Measurements from ENCODE around the gene GFER. TPM values are rescaled to one million over a fixed set of nuclear protein-coding genes. Genes with fewer than 3 reads are reported as not detected.

The GFER gene
- total RNA-seq, 1 experiment from 2014 or later: 58.5 TPM

- TF ChIP-seq FOXP1 (CRISPR knock-in tag; IDR thresholded peaks at IDR 0.05; ENCODE audit: borderline replicate concordance): peak; percentile 39; the same call in 1 of the 2 replicates
- TF ChIP-seq, protein P1, sequence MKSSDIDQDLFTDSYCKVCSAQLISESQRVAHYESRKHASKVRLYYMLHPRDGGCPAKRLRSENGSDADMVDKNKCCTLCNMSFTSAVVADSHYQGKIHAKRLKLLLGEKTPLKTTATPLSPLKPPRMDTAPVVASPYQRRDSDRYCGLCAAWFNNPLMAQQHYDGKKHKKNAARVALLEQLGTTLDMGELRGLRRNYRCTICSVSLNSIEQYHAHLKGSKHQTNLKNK (CRISPR knock-in tag; IDR thresholded peaks at IDR 0.05): no peak
- 0 out of 2 replicates have a peak, but pooled peaks have one; percentile 30 for TF ChIP-seq SMAD3 (CRISPR knock-in tag; IDR thresholded peaks at IDR 0.05; ENCODE audit: borderline replicate concordance)
- TF ChIP-seq, protein P2, sequence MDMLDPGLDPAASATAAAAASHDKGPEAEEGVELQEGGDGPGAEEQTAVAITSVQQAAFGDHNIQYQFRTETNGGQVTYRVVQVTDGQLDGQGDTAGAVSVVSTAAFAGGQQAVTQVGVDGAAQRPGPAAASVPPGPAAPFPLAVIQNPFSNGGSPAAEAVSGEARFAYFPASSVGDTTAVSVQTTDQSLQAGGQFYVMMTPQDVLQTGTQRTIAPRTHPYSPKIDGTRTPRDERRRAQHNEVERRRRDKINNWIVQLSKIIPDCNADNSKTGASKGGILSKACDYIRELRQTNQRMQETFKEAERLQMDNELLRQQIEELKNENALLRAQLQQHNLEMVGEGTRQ (CRISPR knock-in tag; IDR thresholded peaks at IDR 0.05): no peak
- TF ChIP-seq, protein P3, sequence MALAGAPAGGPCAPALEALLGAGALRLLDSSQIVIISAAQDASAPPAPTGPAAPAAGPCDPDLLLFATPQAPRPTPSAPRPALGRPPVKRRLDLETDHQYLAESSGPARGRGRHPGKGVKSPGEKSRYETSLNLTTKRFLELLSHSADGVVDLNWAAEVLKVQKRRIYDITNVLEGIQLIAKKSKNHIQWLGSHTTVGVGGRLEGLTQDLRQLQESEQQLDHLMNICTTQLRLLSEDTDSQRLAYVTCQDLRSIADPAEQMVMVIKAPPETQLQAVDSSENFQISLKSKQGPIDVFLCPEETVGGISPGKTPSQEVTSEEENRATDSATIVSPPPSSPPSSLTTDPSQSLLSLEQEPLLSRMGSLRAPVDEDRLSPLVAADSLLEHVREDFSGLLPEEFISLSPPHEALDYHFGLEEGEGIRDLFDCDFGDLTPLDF (CRISPR knock-in tag; IDR thresholded peaks at IDR 0.05): no peak
- TF ChIP-seq, protein P4, sequence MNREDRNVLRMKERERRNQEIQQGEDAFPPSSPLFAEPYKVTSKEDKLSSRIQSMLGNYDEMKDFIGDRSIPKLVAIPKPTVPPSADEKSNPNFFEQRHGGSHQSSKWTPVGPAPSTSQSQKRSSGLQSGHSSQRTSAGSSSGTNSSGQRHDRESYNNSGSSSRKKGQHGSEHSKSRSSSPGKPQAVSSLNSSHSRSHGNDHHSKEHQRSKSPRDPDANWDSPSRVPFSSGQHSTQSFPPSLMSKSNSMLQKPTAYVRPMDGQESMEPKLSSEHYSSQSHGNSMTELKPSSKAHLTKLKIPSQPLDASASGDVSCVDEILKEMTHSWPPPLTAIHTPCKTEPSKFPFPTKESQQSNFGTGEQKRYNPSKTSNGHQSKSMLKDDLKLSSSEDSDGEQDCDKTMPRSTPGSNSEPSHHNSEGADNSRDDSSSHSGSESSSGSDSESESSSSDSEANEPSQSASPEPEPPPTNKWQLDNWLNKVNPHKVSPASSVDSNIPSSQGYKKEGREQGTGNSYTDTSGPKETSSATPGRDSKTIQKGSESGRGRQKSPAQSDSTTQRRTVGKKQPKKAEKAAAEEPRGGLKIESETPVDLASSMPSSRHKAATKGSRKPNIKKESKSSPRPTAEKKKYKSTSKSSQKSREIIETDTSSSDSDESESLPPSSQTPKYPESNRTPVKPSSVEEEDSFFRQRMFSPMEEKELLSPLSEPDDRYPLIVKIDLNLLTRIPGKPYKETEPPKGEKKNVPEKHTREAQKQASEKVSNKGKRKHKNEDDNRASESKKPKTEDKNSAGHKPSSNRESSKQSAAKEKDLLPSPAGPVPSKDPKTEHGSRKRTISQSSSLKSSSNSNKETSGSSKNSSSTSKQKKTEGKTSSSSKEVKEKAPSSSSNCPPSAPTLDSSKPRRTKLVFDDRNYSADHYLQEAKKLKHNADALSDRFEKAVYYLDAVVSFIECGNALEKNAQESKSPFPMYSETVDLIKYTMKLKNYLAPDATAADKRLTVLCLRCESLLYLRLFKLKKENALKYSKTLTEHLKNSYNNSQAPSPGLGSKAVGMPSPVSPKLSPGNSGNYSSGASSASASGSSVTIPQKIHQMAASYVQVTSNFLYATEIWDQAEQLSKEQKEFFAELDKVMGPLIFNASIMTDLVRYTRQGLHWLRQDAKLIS (CRISPR knock-in tag; IDR thresholded peaks at IDR 0.05; ENCODE audit: borderline replicate concordance): no peak
- TF ChIP-seq, protein P5, sequence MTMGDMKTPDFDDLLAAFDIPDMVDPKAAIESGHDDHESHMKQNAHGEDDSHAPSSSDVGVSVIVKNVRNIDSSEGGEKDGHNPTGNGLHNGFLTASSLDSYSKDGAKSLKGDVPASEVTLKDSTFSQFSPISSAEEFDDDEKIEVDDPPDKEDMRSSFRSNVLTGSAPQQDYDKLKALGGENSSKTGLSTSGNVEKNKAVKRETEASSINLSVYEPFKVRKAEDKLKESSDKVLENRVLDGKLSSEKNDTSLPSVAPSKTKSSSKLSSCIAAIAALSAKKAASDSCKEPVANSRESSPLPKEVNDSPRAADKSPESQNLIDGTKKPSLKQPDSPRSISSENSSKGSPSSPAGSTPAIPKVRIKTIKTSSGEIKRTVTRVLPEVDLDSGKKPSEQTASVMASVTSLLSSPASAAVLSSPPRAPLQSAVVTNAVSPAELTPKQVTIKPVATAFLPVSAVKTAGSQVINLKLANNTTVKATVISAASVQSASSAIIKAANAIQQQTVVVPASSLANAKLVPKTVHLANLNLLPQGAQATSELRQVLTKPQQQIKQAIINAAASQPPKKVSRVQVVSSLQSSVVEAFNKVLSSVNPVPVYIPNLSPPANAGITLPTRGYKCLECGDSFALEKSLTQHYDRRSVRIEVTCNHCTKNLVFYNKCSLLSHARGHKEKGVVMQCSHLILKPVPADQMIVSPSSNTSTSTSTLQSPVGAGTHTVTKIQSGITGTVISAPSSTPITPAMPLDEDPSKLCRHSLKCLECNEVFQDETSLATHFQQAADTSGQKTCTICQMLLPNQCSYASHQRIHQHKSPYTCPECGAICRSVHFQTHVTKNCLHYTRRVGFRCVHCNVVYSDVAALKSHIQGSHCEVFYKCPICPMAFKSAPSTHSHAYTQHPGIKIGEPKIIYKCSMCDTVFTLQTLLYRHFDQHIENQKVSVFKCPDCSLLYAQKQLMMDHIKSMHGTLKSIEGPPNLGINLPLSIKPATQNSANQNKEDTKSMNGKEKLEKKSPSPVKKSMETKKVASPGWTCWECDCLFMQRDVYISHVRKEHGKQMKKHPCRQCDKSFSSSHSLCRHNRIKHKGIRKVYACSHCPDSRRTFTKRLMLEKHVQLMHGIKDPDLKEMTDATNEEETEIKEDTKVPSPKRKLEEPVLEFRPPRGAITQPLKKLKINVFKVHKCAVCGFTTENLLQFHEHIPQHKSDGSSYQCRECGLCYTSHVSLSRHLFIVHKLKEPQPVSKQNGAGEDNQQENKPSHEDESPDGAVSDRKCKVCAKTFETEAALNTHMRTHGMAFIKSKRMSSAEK (CRISPR knock-in tag; IDR thresholded peaks at IDR 0.05; ENCODE audit: borderline replicate concordance): no peak
- TF ChIP-seq MYBL2 (CRISPR knock-in tag; IDR thresholded peaks at IDR 0.05): no peak
- TF ChIP-seq GRHL2 (CRISPR knock-in tag; IDR thresholded peaks at IDR 0.05; ENCODE audit: insufficient replicate concordance, severe bottlenecking): no peak
- TF ChIP-seq ZNF396 (CRISPR knock-in tag; IDR thresholded peaks at IDR 0.05; ENCODE audit: borderline replicate concordance): no peak
- TF ChIP-seq, protein P6, sequence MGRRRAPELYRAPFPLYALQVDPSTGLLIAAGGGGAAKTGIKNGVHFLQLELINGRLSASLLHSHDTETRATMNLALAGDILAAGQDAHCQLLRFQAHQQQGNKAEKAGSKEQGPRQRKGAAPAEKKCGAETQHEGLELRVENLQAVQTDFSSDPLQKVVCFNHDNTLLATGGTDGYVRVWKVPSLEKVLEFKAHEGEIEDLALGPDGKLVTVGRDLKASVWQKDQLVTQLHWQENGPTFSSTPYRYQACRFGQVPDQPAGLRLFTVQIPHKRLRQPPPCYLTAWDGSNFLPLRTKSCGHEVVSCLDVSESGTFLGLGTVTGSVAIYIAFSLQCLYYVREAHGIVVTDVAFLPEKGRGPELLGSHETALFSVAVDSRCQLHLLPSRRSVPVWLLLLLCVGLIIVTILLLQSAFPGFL (CRISPR knock-in tag; IDR thresholded peaks at IDR 0.05; ENCODE audit: borderline replicate concordance): no peak
- no peak for TF ChIP-seq TEAD4 (CRISPR knock-in tag; IDR thresholded peaks at IDR 0.05)
- TF ChIP-seq, protein P7, sequence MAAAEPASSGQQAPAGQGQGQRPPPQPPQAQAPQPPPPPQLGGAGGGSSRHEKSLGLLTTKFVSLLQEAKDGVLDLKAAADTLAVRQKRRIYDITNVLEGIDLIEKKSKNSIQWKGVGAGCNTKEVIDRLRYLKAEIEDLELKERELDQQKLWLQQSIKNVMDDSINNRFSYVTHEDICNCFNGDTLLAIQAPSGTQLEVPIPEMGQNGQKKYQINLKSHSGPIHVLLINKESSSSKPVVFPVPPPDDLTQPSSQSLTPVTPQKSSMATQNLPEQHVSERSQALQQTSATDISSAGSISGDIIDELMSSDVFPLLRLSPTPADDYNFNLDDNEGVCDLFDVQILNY (CRISPR knock-in tag; IDR thresholded peaks at IDR 0.05): no peak
- no peak for TF ChIP-seq NFE2L1 (CRISPR knock-in tag; IDR thresholded peaks at IDR 0.05)
- no peak for TF ChIP-seq ZBTB21 (CRISPR knock-in tag; IDR thresholded peaks at IDR 0.05; ENCODE audit: borderline replicate concordance)
- TF ChIP-seq GTF2I (CRISPR knock-in tag; conservative IDR thresholded peaks at IDR 0.05): no peak
- no peak for TF ChIP-seq ZNF121 (CRISPR knock-in tag; IDR thresholded peaks at IDR 0.05)
- TF ChIP-seq NFATC4 (CRISPR knock-in tag; IDR thresholded peaks at IDR 0.05): no peak
- no peak for TF ChIP-seq ZNF671 (CRISPR knock-in tag; IDR thresholded peaks at IDR 0.05)
- no peak for TF ChIP-seq ZNF281 (CRISPR knock-in tag; IDR thresholded peaks at IDR 0.05)
- TF ChIP-seq MAX (CRISPR knock-in tag; IDR thresholded peaks at IDR 0.05): peak; percentile 43; the same call in 1 of the 2 replicates
- TF ChIP-seq NR2C2 (CRISPR knock-in tag; IDR thresholded peaks at IDR 0.05): no peak
These were observed 6.5 kb downstream of the GFER start (continued) for GRCh38 chr16:1990351-1991134.
